Peyer's patch (tissue), 4 donors: ENCODE measurements around the gene AKAP6.

ENCODE experiments used
- POLR2A ChIP-seq, 2 donors: fragments of 450-650 bp; IDR thresholded peaks; one replicate each; pipeline ENCODE4 v1.5.1; 2017; ENCODE audit warnings: antibody characterized with exemption in 2 of 2, mild to moderate bottlenecking in 2 of 2, moderate library complexity in 2 of 2
- TF ChIP-seq, protein P1 (sequence below), 6 experiments: fragments of 450-650 bp in 4 of 6; fragments of 200-600 bp in 2 of 6; sonication (generic) in 1 of 6; IDR thresholded peaks; one replicate each; pipeline ENCODE4 v1.5.1; 2017 to 2019; ENCODE audit warnings: antibody characterized with exemption in 6 of 6, mild to moderate bottlenecking in 3 of 6, moderate library complexity in 1 of 6

DNA sequence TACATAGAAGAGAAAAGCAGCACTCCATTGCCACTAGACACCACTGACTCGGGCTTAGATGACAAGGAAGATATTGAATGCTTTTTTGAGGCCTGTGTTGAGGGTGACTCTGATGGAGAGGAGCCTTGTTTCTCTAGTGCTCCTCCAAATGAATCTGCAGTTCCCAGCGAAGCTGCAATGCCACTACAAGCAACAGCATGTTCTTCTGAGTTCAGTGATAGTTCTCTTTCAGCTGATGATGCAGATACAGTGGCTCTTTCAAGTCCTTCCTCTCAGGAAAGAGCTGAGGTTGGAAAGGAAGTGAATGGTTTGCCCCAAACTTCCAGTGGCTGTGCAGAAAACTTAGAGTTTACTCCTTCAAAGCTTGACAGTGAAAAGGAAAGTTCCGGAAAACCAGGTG, 495.1 kb downstream of the AKAP6 start:
- TF ChIP-seq, protein P1, sequence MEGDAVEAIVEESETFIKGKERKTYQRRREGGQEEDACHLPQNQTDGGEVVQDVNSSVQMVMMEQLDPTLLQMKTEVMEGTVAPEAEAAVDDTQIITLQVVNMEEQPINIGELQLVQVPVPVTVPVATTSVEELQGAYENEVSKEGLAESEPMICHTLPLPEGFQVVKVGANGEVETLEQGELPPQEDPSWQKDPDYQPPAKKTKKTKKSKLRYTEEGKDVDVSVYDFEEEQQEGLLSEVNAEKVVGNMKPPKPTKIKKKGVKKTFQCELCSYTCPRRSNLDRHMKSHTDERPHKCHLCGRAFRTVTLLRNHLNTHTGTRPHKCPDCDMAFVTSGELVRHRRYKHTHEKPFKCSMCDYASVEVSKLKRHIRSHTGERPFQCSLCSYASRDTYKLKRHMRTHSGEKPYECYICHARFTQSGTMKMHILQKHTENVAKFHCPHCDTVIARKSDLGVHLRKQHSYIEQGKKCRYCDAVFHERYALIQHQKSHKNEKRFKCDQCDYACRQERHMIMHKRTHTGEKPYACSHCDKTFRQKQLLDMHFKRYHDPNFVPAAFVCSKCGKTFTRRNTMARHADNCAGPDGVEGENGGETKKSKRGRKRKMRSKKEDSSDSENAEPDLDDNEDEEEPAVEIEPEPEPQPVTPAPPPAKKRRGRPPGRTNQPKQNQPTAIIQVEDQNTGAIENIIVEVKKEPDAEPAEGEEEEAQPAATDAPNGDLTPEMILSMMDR (IDR thresholded peaks at IDR 0.05) = no peak
- TF ChIP-seq POLR2A (IDR thresholded peaks at IDR 0.05) = no peak
